Cerebellar nuclear complex (tissue), 1 donor: ENCODE data around the gene MGAT4B.
"Not testable (repeated sequence)": the region's sequence is repeated elsewhere in the genome, so short reads cannot be mapped to it uniquely, and the experiment has no call there.

Source experiments
- DNase-seq, 2 experiments: peaks; one replicate each; lab custom pipeline; 2025; lab: John Stamatoyannopoulos, UW

Gene MGAT4B

DNA sequence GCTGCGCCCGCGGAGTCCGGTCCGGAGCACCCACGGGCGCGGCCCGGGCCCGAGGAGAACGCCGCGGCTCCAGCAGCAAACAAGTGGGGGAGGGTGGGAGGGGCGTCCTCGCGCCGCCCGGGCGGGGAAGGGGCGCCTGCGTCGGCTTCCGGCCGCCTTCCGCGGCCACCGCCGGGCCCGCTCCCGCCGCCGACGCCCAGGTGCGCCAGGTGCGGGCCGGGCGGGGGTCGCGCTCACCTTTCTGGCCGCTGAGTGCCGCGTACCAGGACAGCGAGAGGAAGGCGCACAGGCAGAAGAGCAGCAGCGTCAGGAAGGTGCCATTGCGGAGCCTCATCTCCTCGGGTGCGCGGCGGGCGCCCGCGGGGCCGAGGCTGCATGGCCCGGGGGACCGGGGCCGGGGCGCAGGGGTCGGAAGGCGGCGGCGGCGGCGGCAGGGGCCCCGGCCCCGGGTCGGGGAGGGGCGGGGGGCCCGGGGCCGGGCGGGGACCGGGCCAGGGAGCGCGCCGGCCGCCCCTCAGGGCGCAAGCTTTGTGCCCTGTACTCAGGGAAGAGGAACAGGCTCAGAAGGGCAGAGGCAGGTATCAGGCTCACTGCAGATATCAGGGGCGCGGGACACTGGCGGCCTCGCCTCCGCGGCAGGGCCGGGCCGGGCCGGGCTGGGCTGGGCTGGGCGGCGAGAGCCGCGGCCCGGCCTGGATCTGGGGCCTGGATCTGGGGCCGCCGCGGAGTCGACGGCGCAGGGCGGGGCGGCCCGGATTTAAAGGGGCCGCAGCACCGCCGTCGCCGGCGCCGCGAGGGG is at the start of gene MGAT4B:
Gene MGAT4B, minus strand, starts transcription at position 617 of the 799 bp plus-strand sequence. Its CDS starts 283 bp downstream, at position 334.
- no peak for DNase-seq

GRCh38 chr5:179854356-179854755 is 47.7 kb upstream of the MGAT4B start:
- no peak for DNase-seq

DNA sequence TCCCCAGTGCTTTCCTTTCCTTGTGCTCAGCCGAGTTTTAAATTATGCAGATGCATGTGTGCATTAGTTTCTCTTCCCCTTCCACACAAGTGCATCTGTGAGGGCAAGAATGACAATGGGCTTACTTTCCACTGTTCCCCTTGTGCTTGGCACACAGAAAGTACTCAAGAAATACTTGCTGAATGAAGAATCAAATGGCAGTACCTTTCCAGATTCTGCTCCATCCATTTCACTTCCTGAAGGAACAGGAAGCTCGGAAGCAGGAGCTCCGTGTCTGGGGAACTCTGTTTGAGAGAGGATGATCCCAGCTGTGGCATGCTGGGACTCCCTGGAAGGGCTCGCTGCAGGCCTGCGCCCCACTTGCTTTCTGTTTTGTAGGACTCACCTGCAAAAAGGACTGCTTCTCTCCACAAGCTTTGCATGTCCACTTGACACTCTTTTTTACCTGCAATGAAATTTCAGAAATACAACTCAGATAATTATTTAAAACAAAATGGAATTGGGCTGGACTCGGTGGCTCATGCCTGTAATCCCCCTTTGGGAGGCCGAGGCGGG is 46.4 kb upstream of the MGAT4B start:
- no peak for DNase-seq

- DNase-seq, result no peak
Observed at GRCh38 chr5:179841621-179842020, 35.0 kb upstream of the MGAT4B start.

- DNase-seq, result no peak
Observed at GRCh38 chr5:179840766-179841165, 34.1 kb upstream of the MGAT4B start.

- DNase-seq, result no peak
Observed at GRCh38 chr5:179840321-179840720, 33.7 kb upstream of the MGAT4B start.

DNA sequence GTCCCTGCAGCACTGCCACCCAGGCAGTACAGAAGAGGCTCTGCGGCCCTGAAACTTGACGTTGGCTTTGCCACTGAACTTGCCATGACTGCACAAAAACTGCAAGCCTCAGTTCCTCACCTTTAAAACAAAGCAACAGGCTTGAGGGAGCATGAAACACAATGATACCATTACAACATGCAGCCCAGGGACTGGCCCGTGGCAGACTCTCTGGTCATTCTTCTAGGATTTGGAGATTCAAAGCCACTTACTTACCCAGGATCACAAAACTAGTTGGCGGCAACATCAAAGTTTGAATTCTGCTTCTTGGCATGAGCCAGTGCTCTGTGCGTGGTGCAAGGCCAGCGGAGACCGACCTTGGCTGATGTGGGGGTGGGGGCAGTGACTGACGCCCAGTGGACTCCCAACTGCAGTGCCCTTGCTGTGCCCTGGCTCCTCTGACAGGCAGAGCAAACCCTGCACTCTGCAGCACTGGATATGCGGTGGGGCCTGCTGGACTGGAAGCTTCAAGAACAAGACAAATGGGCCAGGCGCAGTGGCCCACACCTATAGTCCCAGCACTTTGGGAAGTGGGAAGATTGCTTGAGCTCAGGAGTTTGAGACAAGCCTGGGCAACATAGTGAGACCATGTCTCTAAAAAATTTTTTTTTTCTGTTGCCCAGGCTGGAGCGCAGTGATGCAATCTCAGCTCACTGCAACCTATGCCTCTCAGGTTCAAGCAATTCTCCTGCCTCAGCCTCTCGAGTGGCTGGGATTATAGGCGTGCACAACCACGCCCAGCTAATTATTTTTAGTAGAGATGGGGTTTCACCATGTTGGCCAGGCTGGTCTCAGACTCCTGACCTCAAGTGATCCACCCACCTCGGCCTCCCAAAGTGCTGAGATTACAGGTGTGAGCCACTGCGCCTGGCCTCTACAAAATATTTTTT is 32.9 kb upstream of the MGAT4B start:
- no peak for DNase-seq

- DNase-seq, result no peak
Observed at GRCh38 chr5:179837076-179838011, 30.7 kb upstream of the MGAT4B start.

- DNase-seq, result no peak
Observed at GRCh38 chr5:179836225-179837019, 29.8 kb upstream of the MGAT4B start.

- DNase-seq, result not testable (repeated sequence)
Observed at GRCh38 chr5:179834871-179835270, 28.2 kb upstream of the MGAT4B start.

- DNase-seq, result no peak
Observed at GRCh38 chr5:179834120-179834519, 27.5 kb upstream of the MGAT4B start.

DNA sequence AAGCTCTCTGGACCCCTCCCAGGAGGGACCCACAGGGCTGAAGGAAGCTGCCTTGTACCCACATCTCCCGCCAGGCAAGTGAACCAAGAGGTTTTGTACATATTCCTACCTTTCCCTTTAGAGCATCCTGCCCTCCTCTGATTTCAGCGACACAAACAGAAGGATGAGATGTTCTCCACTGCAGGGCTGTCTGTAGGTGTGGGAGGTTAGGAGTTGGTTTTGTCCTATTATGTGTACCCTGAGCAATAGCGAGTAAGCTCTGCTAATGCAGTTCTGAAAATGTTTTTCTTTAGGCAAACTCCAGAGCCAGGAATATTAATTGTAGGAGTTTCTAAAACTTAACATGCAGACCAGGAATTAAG is 27.0 kb upstream of the MGAT4B start:
- no peak for DNase-seq

- peak; percentile 20 to 41 for DNase-seq
Observed at GRCh38 chr5:179833056-179833708, 26.5 kb upstream of the MGAT4B start.

- DNase-seq, result no peak
Observed at GRCh38 chr5:179832039-179832745, 25.5 kb upstream of the MGAT4B start.

DNA sequence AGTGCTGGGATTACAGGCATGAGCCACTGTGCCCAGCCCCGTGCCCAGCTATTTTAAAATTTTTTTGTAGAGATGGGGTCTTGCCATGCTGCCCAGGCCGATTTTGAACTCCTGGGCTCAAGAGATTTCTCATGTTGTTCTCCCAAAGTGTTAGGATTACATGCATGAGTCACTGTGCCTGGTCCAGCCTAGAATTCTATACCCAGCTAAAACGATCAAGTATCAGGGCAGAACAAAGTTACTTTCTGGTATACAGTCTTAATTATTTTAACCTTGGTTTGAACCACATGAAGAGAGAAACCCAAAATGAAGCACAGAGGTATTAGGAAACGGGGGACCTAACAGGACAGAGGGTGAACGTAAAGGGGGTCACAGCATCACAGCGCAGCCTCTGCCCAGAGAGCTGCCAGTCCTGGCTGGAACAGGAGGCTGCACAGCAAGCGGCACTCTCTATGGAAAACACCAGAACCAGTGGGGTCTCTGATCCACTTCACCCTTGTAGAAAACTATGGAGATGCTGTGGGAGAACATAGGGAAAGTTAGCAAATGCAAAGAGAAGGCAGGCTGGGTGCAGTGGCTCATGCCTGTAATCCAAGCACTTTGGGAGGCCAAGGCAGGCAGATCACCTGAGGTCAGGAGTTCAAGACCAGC is 24.3 kb upstream of the MGAT4B start:
- DNase-seq, result no peak

DNA sequence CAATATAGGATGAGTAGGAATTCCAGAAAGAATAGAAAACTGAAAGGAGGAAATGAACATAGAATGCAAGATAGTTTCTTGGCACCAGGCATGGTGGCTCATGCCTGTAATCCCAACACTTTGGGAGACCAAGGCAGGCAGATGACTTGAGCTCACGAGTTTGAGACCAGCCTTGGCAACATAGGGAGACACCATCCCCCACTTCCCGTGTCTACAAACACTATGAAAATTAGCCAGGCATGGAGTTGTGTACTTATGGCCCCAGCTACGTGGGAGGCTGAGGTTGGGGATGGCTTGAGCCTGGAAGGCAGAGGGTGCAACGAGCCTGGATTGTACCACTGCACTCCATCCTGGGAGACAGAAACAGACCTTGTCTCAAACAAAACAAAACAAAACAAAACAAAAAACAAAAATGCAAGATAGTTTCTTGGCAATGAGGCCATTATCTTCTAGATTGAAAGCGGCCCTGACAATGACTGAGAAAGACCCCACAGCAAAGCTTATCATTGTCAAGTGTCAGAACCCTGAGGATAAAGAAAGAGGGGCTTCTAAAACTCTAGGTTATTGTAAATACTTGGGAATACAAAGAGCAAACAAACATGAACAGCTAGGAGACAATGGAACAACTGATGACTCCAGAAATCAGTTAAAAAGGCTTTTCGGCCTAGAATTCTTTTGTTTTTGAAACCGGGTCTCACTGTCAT is 23.2 kb upstream of the MGAT4B start:
- no peak for DNase-seq

- DNase-seq, result peak in 1 of 2 experiments; percentile 31
Observed at GRCh38 chr5:179828756-179829421, 22.2 kb upstream of the MGAT4B start.

DNA sequence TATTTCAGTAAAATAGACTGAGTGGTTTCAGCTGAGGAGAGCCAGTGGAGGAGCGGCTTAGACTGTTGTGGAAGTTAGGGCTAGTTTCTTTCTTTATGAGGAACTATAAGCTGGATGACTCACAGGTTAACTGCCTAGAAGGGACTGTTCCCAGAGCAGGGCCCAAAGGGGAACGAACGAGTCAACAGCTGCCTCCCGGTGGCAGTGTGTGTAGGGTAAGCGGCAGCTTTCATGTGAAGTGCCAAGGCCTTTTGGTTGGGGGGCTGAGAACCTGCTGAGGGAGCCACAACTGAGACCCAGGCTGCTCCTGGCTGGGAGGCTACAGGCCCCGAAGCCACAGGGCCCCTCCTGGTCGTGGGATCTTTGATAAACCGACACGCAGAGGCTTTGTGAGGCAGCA is 21.0 kb upstream of the MGAT4B start:
- DNase-seq, result no peak
